Putamen (tissue), 1 donor: ENCODE measurements around the gene HAGH.
"Not testable (repeated sequence)": the region's sequence is repeated elsewhere in the genome, so short reads cannot be mapped to it uniquely, and the experiment has no call there.

ENCODE experiments used
- DNase-seq: peaks from one replicate; pipeline ENCODE4 v3.0.0-alpha.2; 2016; ENCODE audit warnings: low spot score

The HAGH gene

DNA sequence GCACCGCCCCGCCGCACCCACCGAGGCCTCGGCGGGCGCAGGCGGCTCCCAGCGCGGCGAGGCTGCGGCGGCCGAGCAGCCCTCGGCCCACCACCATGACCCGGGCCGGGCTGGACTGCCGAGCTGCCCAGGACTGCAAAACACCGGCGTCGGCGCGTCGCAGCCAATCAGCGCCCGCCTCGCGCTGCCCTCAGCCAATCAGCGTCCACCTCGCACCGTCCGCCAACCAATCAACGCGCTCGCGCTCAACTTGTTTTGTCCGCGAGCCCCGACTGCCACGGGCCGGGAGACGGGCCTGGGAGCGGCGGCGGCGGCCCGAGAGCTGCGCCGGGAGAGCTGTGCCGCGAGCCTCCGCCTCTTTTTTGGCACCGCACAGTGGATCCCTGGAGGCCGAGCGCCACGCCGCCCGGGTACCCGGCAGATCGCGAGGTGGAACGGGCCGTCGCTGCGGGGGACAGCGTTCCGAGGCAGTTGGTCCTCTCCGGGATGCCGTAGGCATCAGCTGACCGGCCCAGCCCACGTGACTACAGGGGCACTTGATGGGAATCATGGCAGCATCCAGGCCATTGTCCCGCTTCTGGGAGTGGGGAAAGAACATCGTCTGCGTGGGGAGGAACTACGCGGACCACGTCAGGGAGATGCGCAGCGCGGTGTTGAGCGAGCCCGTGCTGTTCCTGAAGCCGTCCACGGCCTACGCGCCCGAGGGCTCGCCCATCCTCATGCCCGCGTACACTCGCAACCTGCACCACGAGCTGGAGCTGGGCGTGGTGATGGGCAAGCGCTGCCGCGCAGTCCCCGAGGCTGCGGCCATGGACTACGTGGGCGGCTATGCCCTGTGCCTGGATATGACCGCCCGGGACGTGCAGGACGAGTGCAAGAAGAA, at the start of gene HAGH, which contains the start of gene FAHD1:
Gene HAGH (minus strand): TSS at position 135 of the 883 bp plus-strand sequence. CDS start 38 bp downstream, at position 97.
Gene FAHD1 (plus strand): TSS at position 516 of the 883 bp plus-strand sequence. CDS start 33 bp downstream, at position 549.
- peak; percentile 92 for DNase-seq

- DNase-seq = not testable (repeated sequence)
Observed at GRCh38 chr16:1876066-1876465, 49.4 kb upstream of the HAGH start.

- no peak for DNase-seq
Observed at GRCh38 chr16:1874854-1875253, 48.2 kb upstream of the HAGH start.

GRCh38 chr16:1871974-1872635, 45.5 kb upstream of the HAGH start, which contains the start of gene MEIOB:
MEIOB (minus strand) TSS chr16:1872164; CDS start chr16:1868175, 3,989 bp downstream.
- no peak for DNase-seq

- DNase-seq = no peak
Observed at GRCh38 chr16:1870365-1871082, 43.9 kb upstream of the HAGH start.

DNA sequence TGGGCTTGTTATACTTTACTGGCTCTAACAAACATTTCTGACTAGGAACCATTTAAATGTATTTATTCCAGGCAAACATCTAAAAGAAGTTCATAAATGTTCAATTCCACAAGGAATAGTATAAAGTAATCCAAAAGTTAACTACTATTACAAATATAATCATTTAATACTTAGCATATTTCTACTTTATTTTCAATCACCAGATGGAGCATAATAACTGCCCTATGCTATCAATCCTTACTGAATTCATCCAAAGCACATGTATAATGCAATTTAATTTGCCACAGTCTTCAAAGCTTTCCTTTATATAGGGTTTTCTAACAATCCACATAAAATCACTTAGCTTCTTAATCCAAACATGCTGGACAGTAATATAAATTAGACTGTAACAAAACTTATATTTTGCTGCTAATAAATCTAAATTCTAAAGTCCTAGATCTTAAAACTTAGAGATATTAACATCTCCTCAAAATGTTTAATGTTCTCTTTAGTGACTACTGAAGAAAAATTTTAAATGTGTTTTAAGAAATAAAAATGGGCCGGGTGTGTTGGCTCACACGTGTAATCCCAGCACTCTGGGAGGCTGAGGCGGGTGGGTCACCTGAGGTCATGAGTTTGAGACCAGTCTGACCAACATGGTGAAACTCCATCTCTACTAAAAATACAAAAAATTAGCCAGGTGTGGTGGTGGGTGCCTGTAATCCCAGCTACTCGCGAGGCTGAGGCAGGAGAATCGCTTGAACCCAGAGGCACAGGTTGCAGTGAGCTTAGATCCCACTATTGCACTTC, 39.5 kb upstream of the HAGH start:
- no peak for DNase-seq

- DNase-seq = peak; percentile 8
Observed at GRCh38 chr16:1863681-1864460, 37.2 kb upstream of the HAGH start.

- DNase-seq = no peak
Observed at GRCh38 chr16:1862394-1862793, 35.8 kb upstream of the HAGH start.

DNA sequence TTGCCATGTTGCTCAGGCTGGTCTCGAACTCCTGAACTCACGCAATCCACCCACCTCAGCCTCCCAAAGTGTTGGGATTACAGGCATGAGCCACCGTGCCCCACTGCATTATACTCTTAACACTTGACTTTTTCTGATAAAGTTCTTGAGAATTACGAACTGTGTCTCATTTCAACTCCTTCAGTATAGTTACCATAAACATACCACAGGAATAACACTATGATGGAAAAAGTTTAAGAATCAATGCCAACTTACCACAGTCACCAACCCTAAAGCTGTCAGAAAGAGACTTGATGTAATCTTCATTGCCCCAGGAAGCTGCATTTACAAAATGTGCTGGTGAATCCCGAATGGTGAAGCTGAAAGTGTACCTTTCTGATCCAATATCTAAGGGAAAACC, 35.1 kb upstream of the HAGH start:
- no peak for DNase-seq

DNA sequence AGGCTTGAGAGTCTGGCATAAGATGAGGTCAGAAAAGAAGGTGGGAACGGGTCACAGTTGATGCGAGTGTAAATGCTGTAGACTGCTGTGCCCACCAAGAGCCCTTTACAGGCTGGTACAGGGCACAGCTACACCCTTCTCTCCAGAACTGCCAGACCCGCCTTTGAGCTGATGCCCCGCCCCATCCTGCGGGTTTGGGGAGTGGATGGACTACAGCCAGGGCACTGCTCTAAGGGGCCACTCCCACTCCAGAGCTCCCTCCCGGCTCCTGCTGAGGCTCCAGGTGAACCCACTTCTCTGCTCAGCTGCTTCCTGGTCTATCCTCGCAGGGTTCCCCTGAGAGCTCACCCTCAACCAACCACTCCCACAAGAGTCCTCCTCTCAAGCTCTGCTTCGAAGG, 33.0 kb upstream of the HAGH start:
- DNase-seq = no peak

DNA sequence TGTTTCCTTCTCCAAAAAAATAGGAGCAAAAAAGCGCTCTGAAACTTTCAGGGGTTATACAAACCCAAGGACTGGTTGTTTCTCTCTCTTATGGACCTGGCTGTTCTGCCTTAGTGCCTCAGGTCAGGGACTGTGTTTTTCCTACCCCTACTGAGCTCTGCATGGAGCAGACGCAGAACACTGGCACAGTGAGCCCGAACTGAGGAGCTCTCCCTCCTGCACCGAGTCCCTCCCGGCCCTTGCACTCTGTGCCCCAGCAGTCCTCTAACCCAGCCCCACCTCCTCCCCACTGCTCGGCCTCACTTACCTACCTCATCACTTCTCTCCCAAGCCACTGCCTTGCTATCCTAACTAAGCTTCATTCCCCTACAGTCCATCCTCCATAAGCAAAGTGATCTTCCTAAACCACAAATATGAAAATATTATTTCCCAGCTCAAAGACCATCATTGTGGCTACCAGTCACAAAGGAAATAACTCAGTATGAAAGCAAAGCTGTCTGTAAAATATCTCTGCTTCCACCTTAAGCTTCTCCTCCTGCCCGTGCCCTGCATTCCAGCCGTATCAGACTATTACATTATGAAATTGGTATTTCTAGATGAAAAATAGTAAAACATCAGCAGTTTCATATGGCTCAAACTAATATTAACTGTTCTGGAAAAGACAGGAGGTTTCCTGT, 31.7 kb upstream of the HAGH start:
- no peak for DNase-seq

DNA sequence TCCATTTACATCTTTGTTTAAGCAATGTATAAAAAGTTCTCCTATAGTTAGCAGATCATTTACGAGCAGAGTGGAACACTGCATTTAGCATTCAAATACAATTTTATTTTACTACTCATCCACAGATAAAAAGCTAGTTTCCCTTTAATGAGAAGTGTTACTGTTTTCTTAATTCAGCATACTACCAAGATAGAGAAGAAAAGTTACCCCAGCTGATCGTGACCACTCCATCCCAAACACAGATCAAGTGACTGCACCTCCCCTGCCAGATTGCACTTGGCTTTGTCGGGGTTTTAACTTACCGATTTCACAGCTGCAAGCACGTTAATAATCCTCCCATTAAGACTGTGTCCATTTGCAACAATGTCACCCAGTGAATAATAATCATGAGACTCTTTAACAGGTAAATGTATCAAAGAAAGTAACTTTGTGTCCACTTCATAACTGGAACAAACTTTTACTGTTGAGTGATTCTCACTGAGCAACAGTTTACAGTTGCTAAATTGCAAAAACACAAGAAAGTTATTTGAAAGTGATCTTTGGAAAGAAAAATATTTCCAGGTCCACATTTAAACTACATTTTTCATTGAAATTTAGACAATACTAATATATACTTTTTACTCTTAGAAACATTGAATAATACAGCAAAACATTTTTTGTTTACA, 30.9 kb upstream of the HAGH start:
- DNase-seq = no peak

- DNase-seq = no peak
Observed at GRCh38 chr16:1851793-1852192, 25.2 kb upstream of the HAGH start.

DNA sequence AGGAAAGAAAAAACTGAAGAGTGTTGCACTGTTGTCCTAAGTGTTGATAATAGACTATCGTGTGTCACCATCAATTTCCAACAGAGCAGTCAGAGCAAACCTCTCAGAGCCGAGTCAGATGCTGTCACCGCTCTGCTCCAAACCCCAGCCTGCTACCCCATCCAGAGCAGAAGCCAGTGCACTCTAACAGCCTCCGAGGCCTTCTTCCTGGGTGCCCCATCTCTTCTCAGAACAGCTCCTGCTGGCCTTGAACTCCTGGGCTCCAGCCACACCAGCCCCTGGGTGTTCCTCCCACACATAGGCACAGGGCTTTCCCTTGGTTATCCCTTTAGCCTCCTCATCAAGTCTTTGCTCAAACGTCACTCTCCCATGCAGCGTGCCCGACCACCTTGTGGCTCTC, 24.4 kb upstream of the HAGH start:
- DNase-seq = no peak

GRCh38 chr16:1846416-1846815, 19.8 kb upstream of the HAGH start:
- no peak for DNase-seq

DNA sequence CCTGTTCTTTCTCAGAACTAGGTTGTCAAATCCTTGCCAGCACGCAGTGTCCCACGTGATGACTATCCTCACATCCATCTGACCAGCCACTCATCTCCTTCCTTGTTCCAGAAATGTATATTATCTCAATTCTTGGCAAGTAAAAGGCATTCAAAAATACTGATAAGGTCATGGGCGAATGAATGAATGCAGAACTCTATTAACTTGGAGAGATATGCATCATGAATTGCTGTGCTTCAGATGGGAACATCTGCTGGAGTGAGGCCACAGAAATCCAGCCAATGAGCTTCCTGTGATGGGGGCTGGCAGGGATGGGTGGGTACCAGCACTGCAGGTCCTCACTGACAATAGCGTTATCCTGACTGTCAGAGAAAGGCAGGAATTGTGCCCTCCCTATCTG, 19.4 kb upstream of the HAGH start:
- no peak for DNase-seq

- DNase-seq = no peak
Observed at GRCh38 chr16:1839554-1839953, 12.9 kb upstream of the HAGH start.

- no peak for DNase-seq
Observed at GRCh38 chr16:1834096-1834495, 7.5 kb upstream of the HAGH start.

DNA sequence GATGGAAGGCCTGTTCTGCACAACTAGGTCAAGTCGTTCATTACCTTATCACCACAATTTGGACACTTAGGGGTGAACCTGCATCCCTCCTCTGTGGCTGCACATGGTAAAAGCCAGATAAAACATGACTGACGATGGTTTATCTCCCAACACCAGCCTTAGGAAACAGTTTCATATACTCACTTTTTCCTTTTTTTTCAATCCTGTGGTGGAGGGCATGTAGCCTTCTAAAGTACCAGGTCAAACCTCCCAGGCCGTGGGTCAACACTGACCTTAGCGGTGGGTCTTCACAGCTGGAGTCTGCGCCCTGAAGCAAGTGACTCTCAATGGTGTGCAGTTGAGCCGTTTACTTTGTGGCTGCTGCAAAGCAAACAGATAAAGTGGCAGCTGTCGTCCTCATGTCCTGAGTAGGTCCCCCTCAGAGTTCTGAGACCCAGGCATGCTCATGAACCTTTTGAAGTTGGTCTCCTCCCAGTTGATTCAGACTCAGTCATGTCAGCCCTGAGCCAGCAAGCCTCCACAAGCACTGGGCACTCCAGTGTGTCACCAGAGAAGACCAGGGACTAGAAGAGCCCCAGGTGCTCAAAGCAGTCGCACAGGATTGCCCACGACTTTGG, 6.3 kb upstream of the HAGH start:
- no peak for DNase-seq
